Activated T-cell treated with anti-CD3 and anti-CD28 coated beads, Interleukin-2, amount 50 U/mL, for 24 hours (primary cell): Measurements from ENCODE around the gene LMBRD2.
A peak's percentile ranks its signal among the peaks of the same experiment; 100 is the strongest.

Experiments used
- DNase-seq: peaks from one replicate; pipeline ENCODE4 v3.0.0-alpha.2; 2020
- H3K27ac Mint-ChIP-seq: 2 replicates; pipeline ENCODE4 v1.8.0; 2020; ENCODE audit warnings: mild to moderate bottlenecking, mixed read lengths
- H3K27me3 Mint-ChIP-seq: 2 replicates; pipeline ENCODE4 v1.8.0; 2020; ENCODE audit warnings: mixed read lengths
- H3K36me3 Mint-ChIP-seq: 2 replicates; pipeline ENCODE4 v1.8.0; 2020; ENCODE audit warnings: low read depth, mixed read lengths
- H3K4me1 Mint-ChIP-seq: 2 replicates; pipeline ENCODE4 v1.8.0; 2020; ENCODE audit warnings: low read depth, mixed read lengths
- H3K4me3 Mint-ChIP-seq: 2 replicates; pipeline ENCODE4 v1.8.0; 2020; ENCODE audit warnings: mild to moderate bottlenecking, moderate library complexity, mixed read lengths
- H3K9me3 Mint-ChIP-seq: 2 replicates; pipeline ENCODE4 v1.8.0; 2020; ENCODE audit warnings: mixed read lengths

Gene LMBRD2

GRCh38 chr5:36105819-36106218 lies 45.9 kb downstream of the LMBRD2 start:
- Mint-ChIP-seq H3K27ac (no peak overlapping the region), H3K4me1 (no peaks in the 10 kb centered on the region), H3K36me3 (peaks cover 59% of the 10 kb centered on the region), H3K27me3 (no peaks in the 10 kb centered on the region), H3K4me3 (no peak overlapping the region), H3K9me3 (no peaks in the 10 kb centered on the region)
- DNase-seq: no peak

- no peak overlapping the region for H3K27ac Mint-ChIP-seq
- no peak overlapping the region for H3K4me3 Mint-ChIP-seq
Observed at GRCh38 chr5:36099748-36100147, 51.9 kb downstream of the LMBRD2 start.

DNA sequence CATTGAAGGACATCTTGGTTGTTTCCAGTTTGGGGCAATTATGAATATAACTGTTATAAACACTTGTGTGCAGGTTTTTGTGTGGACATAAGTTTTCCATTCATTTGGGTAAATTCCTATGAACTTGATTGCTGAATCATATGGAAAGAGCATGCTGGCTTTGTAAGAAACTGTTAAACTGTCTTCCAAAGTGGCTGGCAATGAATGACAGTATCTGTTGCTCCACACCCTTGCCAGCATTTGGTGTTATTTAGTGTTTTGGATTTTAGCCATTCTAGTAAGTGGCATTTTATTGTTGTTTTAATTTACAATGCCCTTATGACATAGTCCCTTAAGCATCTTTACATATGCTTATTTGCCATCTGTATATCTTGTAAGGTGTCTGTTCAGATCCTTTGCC lies 55.2 kb downstream of the LMBRD2 start:
- Mint-ChIP-seq H3K4me1 (no peaks in the 10 kb centered on the region), H3K9me3 (no peaks in the 10 kb centered on the region), H3K36me3 (peaks cover 2% of the 10 kb centered on the region), H3K4me3 (no peak overlapping the region), H3K27ac (no peak overlapping the region), H3K27me3 (no peaks in the 10 kb centered on the region)
- DNase-seq: no peak

More at GRCh38 chr5:36099748-36100147, 51.9 kb downstream of the LMBRD2 start:
- no peaks in the 10 kb centered on the region for H3K4me1 Mint-ChIP-seq
- DNase-seq: no peak
- H3K36me3 Mint-ChIP-seq: peaks cover 13% of the 10 kb centered on the region
- H3K9me3 Mint-ChIP-seq: no peaks in the 10 kb centered on the region
- no peaks in the 10 kb centered on the region for H3K27me3 Mint-ChIP-seq

- H3K4me1 Mint-ChIP-seq: no peaks in the 10 kb centered on the region
- H3K36me3 Mint-ChIP-seq: no peaks in the 10 kb centered on the region
- no peak overlapping the region for H3K4me3 Mint-ChIP-seq
- DNase-seq: no peak
- H3K27me3 Mint-ChIP-seq: peaks cover 8% of the 10 kb centered on the region
- H3K9me3 Mint-ChIP-seq: no peaks in the 10 kb centered on the region
- H3K27ac Mint-ChIP-seq: no peak overlapping the region
Observed at GRCh38 chr5:36089989-36090388, 61.7 kb downstream of the LMBRD2 start.

GRCh38 chr5:36079200-36079781 lies 72.4 kb downstream of the LMBRD2 start:
- H3K27ac Mint-ChIP-seq: no peak overlapping the region

DNA sequence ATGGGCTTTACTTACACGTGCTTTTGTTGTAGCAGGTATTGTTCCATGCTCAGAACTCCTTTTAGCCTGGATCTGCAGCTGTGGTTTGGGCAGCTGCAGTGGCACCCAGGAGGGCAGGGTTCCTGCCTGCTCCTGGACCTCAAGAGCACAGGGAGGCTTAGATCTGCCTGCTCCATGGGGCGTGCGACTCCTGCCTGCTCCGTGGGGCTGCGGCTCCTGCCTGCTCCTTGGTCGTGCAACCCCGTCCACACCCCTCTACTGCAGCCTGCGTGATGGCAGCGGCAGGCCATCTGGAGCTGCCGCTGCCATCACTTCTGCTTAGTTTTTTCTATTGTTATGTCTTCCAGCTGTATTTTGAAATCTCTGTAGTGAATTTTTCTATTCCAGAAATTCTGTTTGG lies 73.3 kb downstream of the LMBRD2 start:
- no peak for DNase-seq
- H3K27me3 Mint-ChIP-seq: peaks cover 28% of the 10 kb centered on the region
- no peak overlapping the region for H3K4me3 Mint-ChIP-seq

More at GRCh38 chr5:36079200-36079781, 72.4 kb downstream of the LMBRD2 start:
- Mint-ChIP-seq H3K4me3 (no peak overlapping the region), H3K9me3 (no peaks in the 10 kb centered on the region), H3K4me1 (no peaks in the 10 kb centered on the region), H3K27me3 (peaks cover 37% of the 10 kb centered on the region), H3K36me3 (no peaks in the 10 kb centered on the region)
- no peak for DNase-seq

GRCh38 chr5:36073595-36074216 lies 78.0 kb downstream of the LMBRD2 start:
- Mint-ChIP-seq H3K36me3 (no peaks in the 10 kb centered on the region), H3K27me3 (peaks cover 4% of the 10 kb centered on the region), H3K27ac (no peak overlapping the region), H3K4me1 (peaks cover 6% of the 10 kb centered on the region), H3K4me3 (no peak overlapping the region), H3K9me3 (no peaks in the 10 kb centered on the region)
- DNase-seq: no peak

More for the DNA sequence above, 73.3 kb downstream of the LMBRD2 start:
- Mint-ChIP-seq H3K36me3 (no peaks in the 10 kb centered on the region), H3K4me1 (no peaks in the 10 kb centered on the region), H3K9me3 (no peaks in the 10 kb centered on the region), H3K27ac (no peak overlapping the region)

GRCh38 chr5:36070687-36071571 lies 80.8 kb downstream of the LMBRD2 start:
- peaks cover 10% of the 10 kb centered on the region for H3K4me1 Mint-ChIP-seq
- no peak overlapping the region for H3K27ac Mint-ChIP-seq
- H3K27me3 Mint-ChIP-seq: peaks cover 24% of the 10 kb centered on the region
- no peaks in the 10 kb centered on the region for H3K36me3 Mint-ChIP-seq
- no peaks in the 10 kb centered on the region for H3K9me3 Mint-ChIP-seq
- H3K4me3 Mint-ChIP-seq: peak overlapping the region; percentile 26
- DNase-seq: no peak

DNA sequence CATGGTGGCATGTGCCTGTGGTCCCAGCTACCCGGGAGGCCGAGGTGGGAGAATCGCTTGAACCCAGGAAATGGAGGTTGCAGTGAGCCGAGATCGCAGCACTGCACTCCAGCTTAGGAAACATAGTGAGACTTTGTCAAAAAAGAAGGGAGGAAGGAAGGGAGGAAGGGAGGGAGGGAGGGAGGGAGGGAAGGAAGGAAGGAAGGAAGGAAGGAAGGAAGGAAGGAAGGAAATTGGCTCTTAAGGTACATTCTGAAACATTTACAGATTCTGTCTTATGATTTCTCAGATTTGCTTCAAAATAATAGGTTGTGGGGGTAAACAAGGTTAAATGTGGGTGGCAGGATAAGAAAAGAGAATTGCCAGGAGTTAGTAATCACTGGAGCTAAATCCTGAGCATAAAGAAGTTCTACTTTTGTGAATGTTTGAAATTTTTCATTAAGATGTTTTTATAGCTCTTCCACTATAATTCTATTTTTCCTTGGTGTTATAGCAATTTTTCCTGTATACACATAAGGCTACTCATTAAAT lies 82.9 kb downstream of the LMBRD2 start:
- Mint-ChIP-seq H3K27me3 (peaks cover 38% of the 10 kb centered on the region), H3K27ac (no peak overlapping the region), H3K9me3 (no peaks in the 10 kb centered on the region), H3K36me3 (no peaks in the 10 kb centered on the region), H3K4me1 (peaks cover 10% of the 10 kb centered on the region), H3K4me3 (no peak overlapping the region)
- DNase-seq: no peak

GRCh38 chr5:36066540-36067210 lies 85.0 kb downstream of the LMBRD2 start, which contains the start of gene UGT3A2:
TSS of gene UGT3A2 (minus strand) at chr5:36066882. CDS start at chr5:36066789, 93 bp downstream.
- peaks cover 38% of the 10 kb centered on the region for H3K27me3 Mint-ChIP-seq
- H3K4me1 Mint-ChIP-seq: peaks cover 10% of the 10 kb centered on the region
- H3K9me3 Mint-ChIP-seq: no peaks in the 10 kb centered on the region
- no peak for DNase-seq
- no peaks in the 10 kb centered on the region for H3K36me3 Mint-ChIP-seq
- H3K27ac Mint-ChIP-seq: no peak within 1 kb of the TSS
- H3K4me3 Mint-ChIP-seq: no peak within 1 kb of the TSS

GRCh38 chr5:36066001-36066539 lies 85.6 kb downstream of the LMBRD2 start:
- no peaks in the 10 kb centered on the region for H3K36me3 Mint-ChIP-seq
- no peak for DNase-seq
- no peak overlapping the region for H3K27ac Mint-ChIP-seq
- H3K4me3 Mint-ChIP-seq: no peak overlapping the region
- H3K9me3 Mint-ChIP-seq: no peaks in the 10 kb centered on the region
- peaks cover 38% of the 10 kb centered on the region for H3K27me3 Mint-ChIP-seq
- peaks cover 7% of the 10 kb centered on the region for H3K4me1 Mint-ChIP-seq

GRCh38 chr5:36060420-36060887 lies 91.2 kb downstream of the LMBRD2 start:
- no peaks in the 10 kb centered on the region for H3K36me3 Mint-ChIP-seq
- DNase-seq: no peak
- H3K4me1 Mint-ChIP-seq: no peaks in the 10 kb centered on the region
- H3K27me3 Mint-ChIP-seq: peaks cover 14% of the 10 kb centered on the region
- H3K9me3 Mint-ChIP-seq: no peaks in the 10 kb centered on the region
- no peak overlapping the region for H3K27ac Mint-ChIP-seq
- no peak overlapping the region for H3K4me3 Mint-ChIP-seq

GRCh38 chr5:36059571-36060419 lies 91.9 kb downstream of the LMBRD2 start:
- Mint-ChIP-seq H3K36me3 (no peaks in the 10 kb centered on the region), H3K4me1 (no peaks in the 10 kb centered on the region), H3K27me3 (peaks cover 8% of the 10 kb centered on the region), H3K4me3 (no peak overlapping the region), H3K27ac (no peak overlapping the region), H3K9me3 (no peaks in the 10 kb centered on the region)
- no peak for DNase-seq
